GM12864 (cell line): ENCODE data around the gene APBB2.

Experiments used
- DNase-seq: peaks from one replicate; pipeline ENCODE4 v3.0.0-alpha.2; 2011; ENCODE audit warnings: low read depth
- H3K4me3 ChIP-seq: 2 replicates; pipeline ENCODE4 v1.5.1; 2011; ENCODE audit warnings: mild to moderate bottlenecking, low read depth, low read length, control low read depth
- TF ChIP-seq, protein P1 (sequence below): IDR thresholded peaks from 2 replicates; pipeline ENCODE4 v1.5.1; 2011; ENCODE audit warnings: low read depth, mild to moderate bottlenecking, moderate library complexity, low read length, control low read depth, inconsistent platforms; ENCODE audit errors: missing control alignments

The APBB2 gene

DNA sequence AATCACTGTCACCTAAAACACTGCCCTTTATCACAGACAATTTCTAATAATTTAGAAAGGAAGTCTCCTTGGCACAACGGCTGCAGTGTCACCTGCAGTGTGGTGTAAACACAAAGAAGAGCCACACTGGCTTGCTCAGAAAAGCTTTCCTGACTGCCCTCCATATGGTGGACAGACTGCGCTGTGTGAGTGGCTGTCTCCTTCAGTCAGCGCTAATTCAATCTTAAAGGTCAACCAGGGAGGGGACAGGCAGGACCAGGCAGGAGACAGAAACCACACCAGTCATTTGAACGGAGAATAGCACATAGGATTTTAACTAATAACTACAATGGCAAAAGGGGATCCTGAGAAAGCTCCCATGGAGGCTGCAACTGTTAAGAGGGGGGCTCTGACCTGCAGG lies 332.5 kb downstream of the APBB2 start:
- DNase-seq = no peak
- TF ChIP-seq, protein P1, sequence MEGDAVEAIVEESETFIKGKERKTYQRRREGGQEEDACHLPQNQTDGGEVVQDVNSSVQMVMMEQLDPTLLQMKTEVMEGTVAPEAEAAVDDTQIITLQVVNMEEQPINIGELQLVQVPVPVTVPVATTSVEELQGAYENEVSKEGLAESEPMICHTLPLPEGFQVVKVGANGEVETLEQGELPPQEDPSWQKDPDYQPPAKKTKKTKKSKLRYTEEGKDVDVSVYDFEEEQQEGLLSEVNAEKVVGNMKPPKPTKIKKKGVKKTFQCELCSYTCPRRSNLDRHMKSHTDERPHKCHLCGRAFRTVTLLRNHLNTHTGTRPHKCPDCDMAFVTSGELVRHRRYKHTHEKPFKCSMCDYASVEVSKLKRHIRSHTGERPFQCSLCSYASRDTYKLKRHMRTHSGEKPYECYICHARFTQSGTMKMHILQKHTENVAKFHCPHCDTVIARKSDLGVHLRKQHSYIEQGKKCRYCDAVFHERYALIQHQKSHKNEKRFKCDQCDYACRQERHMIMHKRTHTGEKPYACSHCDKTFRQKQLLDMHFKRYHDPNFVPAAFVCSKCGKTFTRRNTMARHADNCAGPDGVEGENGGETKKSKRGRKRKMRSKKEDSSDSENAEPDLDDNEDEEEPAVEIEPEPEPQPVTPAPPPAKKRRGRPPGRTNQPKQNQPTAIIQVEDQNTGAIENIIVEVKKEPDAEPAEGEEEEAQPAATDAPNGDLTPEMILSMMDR = no peak
- no peak overlapping the region for H3K4me3 ChIP-seq

DNA sequence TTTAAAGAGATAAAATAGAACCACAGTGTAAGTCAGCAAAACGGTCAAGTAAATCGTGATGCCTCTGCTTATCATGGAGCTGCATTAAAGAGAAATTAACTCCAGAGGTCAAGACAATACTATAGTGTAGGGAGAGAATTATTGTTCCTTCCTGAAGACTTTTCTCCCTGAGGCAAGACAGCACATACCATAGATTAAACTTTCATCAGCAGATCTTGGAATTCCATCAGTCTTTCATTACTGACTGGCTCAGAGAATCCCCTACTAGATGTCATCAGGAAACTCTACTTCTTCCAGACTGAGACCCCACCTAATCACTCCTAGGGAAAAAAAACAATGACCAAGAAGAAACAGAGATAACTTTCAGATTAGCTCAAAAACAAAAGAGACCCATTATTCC lies 333.2 kb downstream of the APBB2 start:
- no peak overlapping the region for H3K4me3 ChIP-seq
- no peak for DNase-seq
- TF ChIP-seq, protein P1 = no peak

DNA sequence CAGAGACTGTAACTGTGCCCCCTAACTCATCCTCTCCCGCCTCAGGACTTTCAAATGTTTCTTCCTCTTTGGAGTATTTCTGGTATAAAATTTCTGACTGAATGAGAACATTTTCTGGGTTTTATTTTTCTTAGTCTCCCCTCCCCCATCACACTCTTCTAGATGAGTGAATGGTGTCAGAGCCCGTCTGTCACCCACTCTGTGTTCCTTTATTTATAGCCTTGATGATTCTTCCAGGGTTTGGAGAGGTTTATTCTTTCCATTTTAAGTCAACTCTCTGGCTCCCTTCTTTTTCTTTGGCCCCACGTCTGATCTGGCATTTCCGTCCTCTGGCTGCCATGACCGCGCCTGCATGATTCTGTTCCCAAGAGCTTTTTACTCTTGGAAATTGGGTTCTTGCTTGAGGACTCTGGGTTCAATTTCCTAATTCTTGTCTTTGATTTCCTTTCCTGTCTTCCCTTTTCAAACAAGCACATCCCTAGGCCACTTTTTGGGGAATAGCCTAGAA lies 335.7 kb downstream of the APBB2 start:
- TF ChIP-seq, protein P1 = no peak
- DNase-seq = no peak
- H3K4me3 ChIP-seq = no peak overlapping the region

DNA sequence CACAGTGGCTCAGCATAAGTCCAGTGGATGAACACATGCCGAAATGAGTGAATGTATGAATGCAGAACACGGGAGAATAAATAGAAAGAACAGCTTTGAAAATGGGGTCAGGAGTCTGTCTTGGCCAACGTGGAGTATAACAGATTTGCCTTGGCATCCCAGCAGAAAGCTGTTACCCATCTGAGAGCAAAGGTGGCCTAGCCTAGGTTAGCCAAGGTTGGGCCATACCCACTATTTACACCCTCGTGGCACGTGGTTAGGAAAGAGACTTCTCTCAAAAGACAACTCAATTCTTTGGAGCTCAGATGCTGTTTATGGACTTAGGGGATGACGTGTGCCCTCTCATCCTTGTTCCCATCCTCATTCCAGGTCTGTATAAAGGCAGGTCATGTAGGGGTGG lies 337.3 kb downstream of the APBB2 start:
- H3K4me3 ChIP-seq = no peak overlapping the region
- no peak for DNase-seq
- TF ChIP-seq, protein P1 = no peak

DNA sequence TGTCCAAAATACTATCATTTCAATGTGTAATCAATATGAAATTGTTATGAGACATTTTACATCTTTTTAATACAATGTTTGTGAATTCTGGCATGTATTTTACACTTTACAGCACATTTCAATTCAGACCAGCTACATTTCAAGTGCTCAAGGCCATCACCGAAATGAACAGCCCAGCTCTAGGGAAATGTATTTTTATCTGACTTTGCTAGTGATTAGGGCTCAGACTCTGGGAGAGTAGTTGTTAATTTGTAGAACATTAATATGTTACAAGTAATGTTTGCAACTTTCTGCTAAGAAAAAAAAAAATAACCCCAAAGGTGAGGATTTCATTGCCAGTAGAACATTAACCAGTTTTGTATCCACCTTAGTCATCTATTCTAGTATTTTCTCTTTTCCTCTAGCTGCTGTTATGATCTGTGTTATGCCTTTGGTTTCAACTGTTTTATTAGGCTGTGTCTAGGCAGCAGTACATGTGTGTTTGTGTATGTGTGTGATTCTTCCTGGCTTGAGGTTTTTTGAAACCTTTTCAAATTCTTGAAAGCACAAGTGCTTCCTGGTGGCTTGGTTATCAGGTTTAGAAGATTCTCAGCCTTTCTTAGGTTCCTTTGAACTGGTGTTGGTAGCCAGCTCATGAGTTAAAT lies 338.7 kb downstream of the APBB2 start:
- H3K4me3 ChIP-seq = no peak overlapping the region
- TF ChIP-seq, protein P1 = no peak
- DNase-seq = no peak

DNA sequence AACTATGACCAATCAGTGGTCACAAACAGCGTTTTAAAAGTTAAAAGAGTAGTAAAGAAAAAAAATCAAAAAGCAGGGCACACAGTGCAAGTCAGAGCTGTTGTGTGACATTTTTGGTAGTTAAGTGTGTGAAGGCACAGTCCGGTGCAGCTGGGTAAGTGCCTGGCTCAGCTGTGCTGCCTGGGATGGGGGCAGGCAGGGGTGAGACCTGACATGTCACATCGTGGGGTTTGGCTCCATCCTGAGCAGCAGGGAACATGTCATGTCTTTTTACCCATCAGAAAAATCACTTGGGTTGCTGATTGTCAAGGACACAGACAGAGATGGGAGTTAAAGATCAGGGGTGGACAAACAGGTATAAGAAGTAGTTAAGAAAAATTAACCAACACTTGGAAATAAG lies 339.4 kb downstream of the APBB2 start:
- DNase-seq = no peak

More for the DNA sequence above, 339.4 kb downstream of the APBB2 start:
- no peak overlapping the region for H3K4me3 ChIP-seq
- TF ChIP-seq, protein P1 = no peak
